NT2/D1 (cell line): ENCODE measurements around the gene PEX19.

ENCODE experiments used
- SUZ12 ChIP-seq: IDR thresholded peaks from 2 replicates; pipeline ENCODE4 v1.6.1; 2011; ENCODE audit not compliant: insufficient read length, insufficient read depth; ENCODE audit errors: extremely low read depth
- YY1 ChIP-seq: IDR thresholded peaks from 2 replicates; pipeline ENCODE4 v1.6.1; 2011; ENCODE audit not compliant: insufficient read length, insufficient read depth
- ZNF274 ChIP-seq: IDR thresholded peaks from 2 replicates; pipeline ENCODE4 v1.6.1; 2011; ENCODE audit warnings: mild to moderate bottlenecking, low read depth, low read length

DNA sequence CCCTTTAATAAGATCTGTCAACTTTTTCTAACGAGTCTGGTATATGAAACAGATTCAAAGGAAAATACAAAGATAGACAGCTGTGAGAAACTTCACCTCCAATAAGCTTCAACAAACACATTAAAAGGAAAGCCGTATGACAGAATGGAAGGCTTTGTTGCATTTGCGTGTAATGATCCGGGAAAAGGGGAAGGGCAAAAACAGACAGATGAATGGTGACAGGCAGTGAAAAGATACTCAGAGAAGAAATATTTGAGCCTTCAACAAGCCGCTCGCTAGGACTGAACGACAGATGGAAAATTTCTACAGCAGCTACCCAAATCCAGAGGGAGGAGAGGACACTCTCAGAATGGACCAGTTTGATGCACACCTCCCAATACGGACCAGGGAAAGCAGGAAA is 43.3 kb upstream of the PEX19 start:
- TF ChIP-seq ZNF274 = no peak
- no peak for TF ChIP-seq SUZ12
- TF ChIP-seq YY1 = no peak
